SJCRH30 (cell line): ENCODE data around the gene ALOXE3. TPM values are rescaled to one million over a fixed set of nuclear protein-coding genes. Genes with fewer than 3 reads are reported as not detected.
"Not testable (repeated sequence)": the region's sequence is repeated elsewhere in the genome, so short reads cannot be mapped to it uniquely, and the experiment has no call there.

Experiments used
- DNase-seq, 2 experiments: peaks; one replicate each; pipeline ENCODE4 v3.0.0-alpha.2; 2015 to 2020
- H3K27ac ChIP-seq: fragments of 250-450 bp; sonication (Bioruptor Pico); 2 replicates; pipeline ENCODE4 v1.5.1; 2020; ENCODE audit warnings: mild to moderate bottlenecking, moderate library complexity
- H3K27me3 ChIP-seq: fragments of 250-450 bp; sonication (Bioruptor Pico); 2 replicates; pipeline ENCODE4 v1.5.1; 2020; ENCODE audit warnings: mild to moderate bottlenecking, moderate library complexity
- H3K36me3 ChIP-seq: fragments of 250-450 bp; sonication (Bioruptor Pico); 2 replicates; pipeline ENCODE4 v1.5.1; 2020; ENCODE audit warnings: mild to moderate bottlenecking, moderate library complexity
- H3K4me1 ChIP-seq: fragments of 250-450 bp; sonication (Bioruptor Pico); 2 replicates; pipeline ENCODE4 v1.5.1; 2020; ENCODE audit warnings: mild to moderate bottlenecking, moderate library complexity
- H3K4me3 ChIP-seq: fragments of 250-450 bp; sonication (Bioruptor Pico); 2 replicates; pipeline ENCODE4 v1.5.1; 2020; ENCODE audit warnings: mild to moderate bottlenecking, moderate library complexity
- H3K9me3 ChIP-seq: fragments of 250-450 bp; sonication (Bioruptor Pico); replicated peaks from 2 replicates; pipeline ENCODE4 v1.5.1; 2020; ENCODE audit warnings: mild to moderate bottlenecking, moderate library complexity
- total RNA-seq: library from RNA; depleted of rRNA; stranded (reverse); fragments of >200 nt; shearing (Covaris generic); gene quantifications from 2 replicates; pipeline ENCODE4 v1.2.3, GENCODE V29; 2014

The ALOXE3 gene
- total RNA-seq, 1 experiment from 2014 or later, result not detected

- DNase-seq, result no peak
- no peaks in the 10 kb centered on the region for H3K36me3 ChIP-seq
- H3K4me1 ChIP-seq, result no peaks in the 10 kb centered on the region
- H3K9me3 ChIP-seq, result no peaks in the 10 kb centered on the region
- H3K4me3 ChIP-seq, result no peak overlapping the region
- H3K27ac ChIP-seq, result no peak overlapping the region
- peaks cover 4% of the 10 kb centered on the region for H3K27me3 ChIP-seq
Measured at GRCh38 chr17:8109661-8110455, 8.5 kb downstream of the ALOXE3 start.

GRCh38 chr17:8108972-8109660 is 9.2 kb downstream of the ALOXE3 start:
- Histone ChIP-seq H3K36me3 (no peaks in the 10 kb centered on the region), H3K27ac (no peak overlapping the region), H3K9me3 (no peaks in the 10 kb centered on the region), H3K4me3 (no peak overlapping the region), H3K4me1 (no peaks in the 10 kb centered on the region), H3K27me3 (peaks cover 9% of the 10 kb centered on the region)
- DNase-seq, result no peak

GRCh38 chr17:8106980-8107379 is 11.3 kb downstream of the ALOXE3 start:
- not testable (repeated sequence) for H3K4me3 ChIP-seq, H3K36me3 ChIP-seq, DNase-seq, H3K9me3 ChIP-seq, H3K27me3 ChIP-seq, H3K27ac ChIP-seq, H3K4me1 ChIP-seq

GRCh38 chr17:8105957-8106398 is 12.3 kb downstream of the ALOXE3 start:
- H3K4me1 ChIP-seq, result no peaks in the 10 kb centered on the region
- no peak overlapping the region for H3K4me3 ChIP-seq
- H3K36me3 ChIP-seq, result no peaks in the 10 kb centered on the region
- H3K9me3 ChIP-seq, result no peaks in the 10 kb centered on the region
- no peak for DNase-seq
- H3K27ac ChIP-seq, result no peak overlapping the region
- peaks cover 9% of the 10 kb centered on the region for H3K27me3 ChIP-seq

- Histone ChIP-seq H3K9me3 (no peaks in the 10 kb centered on the region), H3K4me3 (no peak overlapping the region), H3K27ac (no peak overlapping the region), H3K27me3 (peaks cover 9% of the 10 kb centered on the region), H3K4me1 (no peaks in the 10 kb centered on the region), H3K36me3 (no peaks in the 10 kb centered on the region)
- no peak for DNase-seq
Measured at GRCh38 chr17:8104911-8105310, 13.4 kb downstream of the ALOXE3 start.

GRCh38 chr17:8103549-8103948 is 14.8 kb downstream of the ALOXE3 start:
- no peak for DNase-seq

GRCh38 chr17:8101721-8102120 is 16.6 kb downstream of the ALOXE3 start:
- Histone ChIP-seq H3K4me1 (no peaks in the 10 kb centered on the region), H3K27me3 (peaks cover 9% of the 10 kb centered on the region), H3K4me3 (no peak overlapping the region), H3K9me3 (no peaks in the 10 kb centered on the region), H3K27ac (no peak overlapping the region), H3K36me3 (no peaks in the 10 kb centered on the region)
- DNase-seq, result no peak

More at GRCh38 chr17:8103549-8103948, 14.8 kb downstream of the ALOXE3 start:
- Histone ChIP-seq H3K9me3 (no peaks in the 10 kb centered on the region), H3K27ac (no peak overlapping the region), H3K4me1 (no peaks in the 10 kb centered on the region), H3K4me3 (no peak overlapping the region), H3K27me3 (peaks cover 9% of the 10 kb centered on the region), H3K36me3 (no peaks in the 10 kb centered on the region)

- H3K27me3 ChIP-seq, result peaks cover 9% of the 10 kb centered on the region
- no peak for DNase-seq
- H3K4me1 ChIP-seq, result no peaks in the 10 kb centered on the region
- H3K27ac ChIP-seq, result no peak overlapping the region
- H3K4me3 ChIP-seq, result no peak overlapping the region
- H3K9me3 ChIP-seq, result no peaks in the 10 kb centered on the region
- H3K36me3 ChIP-seq, result no peaks in the 10 kb centered on the region
Measured at GRCh38 chr17:8100763-8101162, 17.6 kb downstream of the ALOXE3 start.

- Histone ChIP-seq H3K4me1 (no peaks in the 10 kb centered on the region), H3K36me3 (no peaks in the 10 kb centered on the region), H3K4me3 (no peak overlapping the region), H3K27me3 (peaks cover 5% of the 10 kb centered on the region), H3K27ac (no peak overlapping the region), H3K9me3 (no peaks in the 10 kb centered on the region)
- DNase-seq, result no peak
Measured at GRCh38 chr17:8100111-8100510, 18.2 kb downstream of the ALOXE3 start.

GRCh38 chr17:8096541-8096940 is 21.8 kb downstream of the ALOXE3 start:
- no peak overlapping the region for H3K4me3 ChIP-seq
- no peak for DNase-seq

GRCh38 chr17:8095361-8095760 is 23.0 kb downstream of the ALOXE3 start:
- no peak for DNase-seq
- H3K4me1 ChIP-seq, result no peaks in the 10 kb centered on the region
- no peak overlapping the region for H3K27ac ChIP-seq
- H3K9me3 ChIP-seq, result no peaks in the 10 kb centered on the region
- H3K36me3 ChIP-seq, result no peaks in the 10 kb centered on the region
- H3K4me3 ChIP-seq, result no peak overlapping the region
- H3K27me3 ChIP-seq, result no peaks in the 10 kb centered on the region

More at GRCh38 chr17:8096541-8096940, 21.8 kb downstream of the ALOXE3 start:
- no peaks in the 10 kb centered on the region for H3K9me3 ChIP-seq
- H3K36me3 ChIP-seq, result no peaks in the 10 kb centered on the region
- H3K27me3 ChIP-seq, result no peaks in the 10 kb centered on the region
- no peak overlapping the region for H3K27ac ChIP-seq
- no peaks in the 10 kb centered on the region for H3K4me1 ChIP-seq

- Histone ChIP-seq H3K27ac (no peak overlapping the region), H3K27me3 (no peaks in the 10 kb centered on the region), H3K4me3 (no peak overlapping the region), H3K9me3 (no peaks in the 10 kb centered on the region), H3K4me1 (no peaks in the 10 kb centered on the region), H3K36me3 (no peaks in the 10 kb centered on the region)
- DNase-seq, result no peak
Measured at GRCh38 chr17:8091033-8091687, 27.2 kb downstream of the ALOXE3 start.

- Histone ChIP-seq H3K27me3 (no peaks in the 10 kb centered on the region), H3K4me3 (no peak overlapping the region), H3K27ac (no peak overlapping the region), H3K9me3 (no peaks in the 10 kb centered on the region), H3K36me3 (no peaks in the 10 kb centered on the region), H3K4me1 (no peaks in the 10 kb centered on the region)
- DNase-seq, result no peak
Measured at GRCh38 chr17:8089728-8090127, 28.6 kb downstream of the ALOXE3 start.

GRCh38 chr17:8087952-8088230 is 30.4 kb downstream of the ALOXE3 start:
- Histone ChIP-seq H3K4me3 (no peak overlapping the region), H3K36me3 (no peaks in the 10 kb centered on the region), H3K27me3 (no peaks in the 10 kb centered on the region), H3K9me3 (no peaks in the 10 kb centered on the region), H3K27ac (no peak overlapping the region), H3K4me1 (no peaks in the 10 kb centered on the region)
- DNase-seq, result no peak
